ENCODE data around the gene CD300LF. TPM values are rescaled to one million over a fixed set of nuclear protein-coding genes. Genes with fewer than 3 reads are reported as not detected.

CD300LF gene
- total and polyA plus RNA-seq, 2 experiments from 2014 or later = not detected

DNA sequence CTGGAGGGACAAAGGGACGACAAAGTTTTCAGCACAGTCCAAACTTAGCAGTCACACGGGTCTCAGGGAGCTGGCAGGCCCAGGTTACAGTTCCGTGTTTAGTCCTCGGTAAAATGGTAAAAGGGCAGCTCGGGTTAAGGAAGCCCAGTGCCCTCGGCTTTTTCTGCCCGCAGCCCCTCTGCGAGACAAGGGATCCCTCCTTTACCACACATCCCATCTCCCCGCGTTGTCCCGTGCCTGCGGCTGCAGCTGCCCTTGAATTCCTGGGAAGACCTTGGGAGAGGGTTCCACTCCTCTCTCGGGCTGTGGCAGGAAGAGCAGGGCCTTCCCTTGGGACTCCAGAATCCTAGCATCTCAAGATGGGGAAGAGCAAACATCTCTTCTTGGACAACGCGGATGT, 17.1 kb upstream of the CD300LF start:
- DNase-seq (ENCODE audit: low spot score) (no peak), ATAC-seq (no peak)
- H2AFZ ChIP-seq = no peak overlapping the region
- Mint-ChIP-seq H3K27ac (no peak overlapping the region), H3K27me3 (ENCODE audit: insufficient read depth, low read depth, poor library complexity) (peaks cover 8% of the 10 kb centered on the region), H3K4me3 (no peak overlapping the region), H3K9me3 (no peaks in the 10 kb centered on the region; the same call in 2 of the 3 replicates), H3K36me3 (ENCODE audit: low read depth) (no peaks in the 10 kb centered on the region), H3K4me1 (peaks cover 3% of the 10 kb centered on the region)
- TF ChIP-seq JUNB (IDR thresholded peaks at IDR 0.05; ENCODE audit: unreplicated experiment) (no peak), CREB1 (CRISPR knock-in tag; IDR thresholded peaks at IDR 0.05; ENCODE audit: low read depth) (no peak), POLR2AphosphoS5 (IDR thresholded peaks at IDR 0.05; ENCODE audit: low read depth) (no peak), NANOG (IDR thresholded peaks at IDR 0.05; ENCODE audit: borderline replicate concordance) (no peak), ZNF331 (CRISPR knock-in tag; IDR thresholded peaks at IDR 0.05; ENCODE audit: low read depth) (no peak), EZH2 (IDR thresholded peaks at IDR 0.05; ENCODE audit: low read depth, unreplicated experiment) (no peak), STAT1 (IDR thresholded peaks at IDR 0.05; ENCODE audit: unreplicated experiment) (no peak), ZNF114 (CRISPR knock-in tag; IDR thresholded peaks at IDR 0.05) (no peak), EZH2phosphoT487 (IDR thresholded peaks at IDR 0.05; ENCODE audit: unreplicated experiment) (no peak)
- TF ChIP-seq, protein P1, sequence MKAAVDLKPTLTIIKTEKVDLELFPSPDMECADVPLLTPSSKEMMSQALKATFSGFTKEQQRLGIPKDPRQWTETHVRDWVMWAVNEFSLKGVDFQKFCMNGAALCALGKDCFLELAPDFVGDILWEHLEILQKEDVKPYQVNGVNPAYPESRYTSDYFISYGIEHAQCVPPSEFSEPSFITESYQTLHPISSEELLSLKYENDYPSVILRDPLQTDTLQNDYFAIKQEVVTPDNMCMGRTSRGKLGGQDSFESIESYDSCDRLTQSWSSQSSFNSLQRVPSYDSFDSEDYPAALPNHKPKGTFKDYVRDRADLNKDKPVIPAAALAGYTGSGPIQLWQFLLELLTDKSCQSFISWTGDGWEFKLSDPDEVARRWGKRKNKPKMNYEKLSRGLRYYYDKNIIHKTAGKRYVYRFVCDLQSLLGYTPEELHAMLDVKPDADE (IDR thresholded peaks at IDR 0.05) = no peak
- TF ChIP-seq, protein P2, sequence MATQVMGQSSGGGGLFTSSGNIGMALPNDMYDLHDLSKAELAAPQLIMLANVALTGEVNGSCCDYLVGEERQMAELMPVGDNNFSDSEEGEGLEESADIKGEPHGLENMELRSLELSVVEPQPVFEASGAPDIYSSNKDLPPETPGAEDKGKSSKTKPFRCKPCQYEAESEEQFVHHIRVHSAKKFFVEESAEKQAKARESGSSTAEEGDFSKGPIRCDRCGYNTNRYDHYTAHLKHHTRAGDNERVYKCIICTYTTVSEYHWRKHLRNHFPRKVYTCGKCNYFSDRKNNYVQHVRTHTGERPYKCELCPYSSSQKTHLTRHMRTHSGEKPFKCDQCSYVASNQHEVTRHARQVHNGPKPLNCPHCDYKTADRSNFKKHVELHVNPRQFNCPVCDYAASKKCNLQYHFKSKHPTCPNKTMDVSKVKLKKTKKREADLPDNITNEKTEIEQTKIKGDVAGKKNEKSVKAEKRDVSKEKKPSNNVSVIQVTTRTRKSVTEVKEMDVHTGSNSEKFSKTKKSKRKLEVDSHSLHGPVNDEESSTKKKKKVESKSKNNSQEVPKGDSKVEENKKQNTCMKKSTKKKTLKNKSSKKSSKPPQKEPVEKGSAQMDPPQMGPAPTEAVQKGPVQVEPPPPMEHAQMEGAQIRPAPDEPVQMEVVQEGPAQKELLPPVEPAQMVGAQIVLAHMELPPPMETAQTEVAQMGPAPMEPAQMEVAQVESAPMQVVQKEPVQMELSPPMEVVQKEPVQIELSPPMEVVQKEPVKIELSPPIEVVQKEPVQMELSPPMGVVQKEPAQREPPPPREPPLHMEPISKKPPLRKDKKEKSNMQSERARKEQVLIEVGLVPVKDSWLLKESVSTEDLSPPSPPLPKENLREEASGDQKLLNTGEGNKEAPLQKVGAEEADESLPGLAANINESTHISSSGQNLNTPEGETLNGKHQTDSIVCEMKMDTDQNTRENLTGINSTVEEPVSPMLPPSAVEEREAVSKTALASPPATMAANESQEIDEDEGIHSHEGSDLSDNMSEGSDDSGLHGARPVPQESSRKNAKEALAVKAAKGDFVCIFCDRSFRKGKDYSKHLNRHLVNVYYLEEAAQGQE (IDR thresholded peaks at IDR 0.05; ENCODE audit: unreplicated experiment) = no peak
- TF ChIP-seq, protein P3, sequence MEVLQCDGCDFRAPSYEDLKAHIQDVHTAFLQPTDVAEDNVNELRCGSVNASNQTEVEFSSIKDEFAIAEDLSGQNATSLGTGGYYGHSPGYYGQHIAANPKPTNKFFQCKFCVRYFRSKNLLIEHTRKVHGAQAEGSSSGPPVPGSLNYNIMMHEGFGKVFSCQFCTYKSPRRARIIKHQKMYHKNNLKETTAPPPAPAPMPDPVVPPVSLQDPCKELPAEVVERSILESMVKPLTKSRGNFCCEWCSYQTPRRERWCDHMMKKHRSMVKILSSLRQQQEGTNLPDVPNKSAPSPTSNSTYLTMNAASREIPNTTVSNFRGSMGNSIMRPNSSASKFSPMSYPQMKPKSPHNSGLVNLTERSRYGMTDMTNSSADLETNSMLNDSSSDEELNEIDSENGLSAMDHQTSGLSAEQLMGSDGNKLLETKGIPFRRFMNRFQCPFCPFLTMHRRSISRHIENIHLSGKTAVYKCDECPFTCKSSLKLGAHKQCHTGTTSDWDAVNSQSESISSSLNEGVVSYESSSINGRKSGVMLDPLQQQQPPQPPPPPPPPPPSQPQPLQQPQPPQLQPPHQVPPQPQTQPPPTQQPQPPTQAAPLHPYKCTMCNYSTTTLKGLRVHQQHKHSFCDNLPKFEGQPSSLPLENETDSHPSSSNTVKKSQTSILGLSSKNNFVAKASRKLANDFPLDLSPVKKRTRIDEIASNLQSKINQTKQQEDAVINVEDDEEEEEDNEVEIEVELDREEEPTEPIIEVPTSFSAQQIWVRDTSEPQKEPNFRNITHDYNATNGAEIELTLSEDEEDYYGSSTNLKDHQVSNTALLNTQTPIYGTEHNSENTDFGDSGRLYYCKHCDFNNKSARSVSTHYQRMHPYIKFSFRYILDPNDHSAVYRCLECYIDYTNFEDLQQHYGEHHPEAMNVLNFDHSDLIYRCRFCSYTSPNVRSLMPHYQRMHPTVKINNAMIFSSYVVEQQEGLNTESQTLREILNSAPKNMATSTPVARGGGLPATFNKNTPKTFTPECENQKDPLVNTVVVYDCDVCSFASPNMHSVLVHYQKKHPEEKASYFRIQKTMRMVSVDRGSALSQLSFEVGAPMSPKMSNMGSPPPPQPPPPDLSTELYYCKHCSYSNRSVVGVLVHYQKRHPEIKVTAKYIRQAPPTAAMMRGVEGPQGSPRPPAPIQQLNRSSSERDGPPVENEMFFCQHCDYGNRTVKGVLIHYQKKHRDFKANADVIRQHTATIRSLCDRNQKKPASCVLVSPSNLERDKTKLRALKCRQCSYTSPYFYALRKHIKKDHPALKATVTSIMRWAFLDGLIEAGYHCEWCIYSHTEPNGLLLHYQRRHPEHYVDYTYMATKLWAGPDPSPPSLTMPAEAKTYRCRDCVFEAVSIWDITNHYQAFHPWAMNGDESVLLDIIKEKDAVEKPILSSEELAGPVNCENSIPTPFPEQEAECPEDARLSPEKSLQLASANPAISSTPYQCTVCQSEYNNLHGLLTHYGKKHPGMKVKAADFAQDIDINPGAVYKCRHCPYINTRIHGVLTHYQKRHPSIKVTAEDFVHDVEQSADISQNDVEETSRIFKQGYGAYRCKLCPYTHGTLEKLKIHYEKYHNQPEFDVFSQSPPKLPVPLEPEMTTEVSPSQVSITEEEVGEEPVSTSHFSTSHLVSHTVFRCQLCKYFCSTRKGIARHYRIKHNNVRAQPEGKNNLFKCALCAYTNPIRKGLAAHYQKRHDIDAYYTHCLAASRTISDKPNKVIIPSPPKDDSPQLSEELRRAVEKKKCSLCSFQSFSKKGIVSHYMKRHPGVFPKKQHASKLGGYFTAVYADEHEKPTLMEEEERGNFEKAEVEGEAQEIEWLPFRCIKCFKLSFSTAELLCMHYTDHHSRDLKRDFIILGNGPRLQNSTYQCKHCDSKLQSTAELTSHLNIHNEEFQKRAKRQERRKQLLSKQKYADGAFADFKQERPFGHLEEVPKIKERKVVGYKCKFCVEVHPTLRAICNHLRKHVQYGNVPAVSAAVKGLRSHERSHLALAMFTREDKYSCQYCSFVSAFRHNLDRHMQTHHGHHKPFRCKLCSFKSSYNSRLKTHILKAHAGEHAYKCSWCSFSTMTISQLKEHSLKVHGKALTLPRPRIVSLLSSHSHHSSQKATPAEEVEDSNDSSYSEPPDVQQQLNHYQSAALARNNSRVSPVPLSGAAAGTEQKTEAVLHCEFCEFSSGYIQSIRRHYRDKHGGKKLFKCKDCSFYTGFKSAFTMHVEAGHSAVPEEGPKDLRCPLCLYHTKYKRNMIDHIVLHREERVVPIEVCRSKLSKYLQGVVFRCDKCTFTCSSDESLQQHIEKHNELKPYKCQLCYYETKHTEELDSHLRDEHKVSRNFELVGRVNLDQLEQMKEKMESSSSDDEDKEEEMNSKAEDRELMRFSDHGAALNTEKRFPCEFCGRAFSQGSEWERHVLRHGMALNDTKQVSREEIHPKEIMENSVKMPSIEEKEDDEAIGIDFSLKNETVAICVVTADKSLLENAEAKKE (CRISPR knock-in tag; IDR thresholded peaks at IDR 0.05) = no peak
- TF ChIP-seq, protein P4, sequence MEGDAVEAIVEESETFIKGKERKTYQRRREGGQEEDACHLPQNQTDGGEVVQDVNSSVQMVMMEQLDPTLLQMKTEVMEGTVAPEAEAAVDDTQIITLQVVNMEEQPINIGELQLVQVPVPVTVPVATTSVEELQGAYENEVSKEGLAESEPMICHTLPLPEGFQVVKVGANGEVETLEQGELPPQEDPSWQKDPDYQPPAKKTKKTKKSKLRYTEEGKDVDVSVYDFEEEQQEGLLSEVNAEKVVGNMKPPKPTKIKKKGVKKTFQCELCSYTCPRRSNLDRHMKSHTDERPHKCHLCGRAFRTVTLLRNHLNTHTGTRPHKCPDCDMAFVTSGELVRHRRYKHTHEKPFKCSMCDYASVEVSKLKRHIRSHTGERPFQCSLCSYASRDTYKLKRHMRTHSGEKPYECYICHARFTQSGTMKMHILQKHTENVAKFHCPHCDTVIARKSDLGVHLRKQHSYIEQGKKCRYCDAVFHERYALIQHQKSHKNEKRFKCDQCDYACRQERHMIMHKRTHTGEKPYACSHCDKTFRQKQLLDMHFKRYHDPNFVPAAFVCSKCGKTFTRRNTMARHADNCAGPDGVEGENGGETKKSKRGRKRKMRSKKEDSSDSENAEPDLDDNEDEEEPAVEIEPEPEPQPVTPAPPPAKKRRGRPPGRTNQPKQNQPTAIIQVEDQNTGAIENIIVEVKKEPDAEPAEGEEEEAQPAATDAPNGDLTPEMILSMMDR (conservative IDR thresholded peaks at IDR 0.05; ENCODE audit: low read depth in 2 of 2) = no peak
- H3K4me1 ChIP-seq (ENCODE audit: insufficient read depth) = no peaks in the 10 kb centered on the region
- no peaks in the 10 kb centered on the region for H3K79me2 ChIP-seq (replicated peaks; ENCODE audit: insufficient read depth)
- H3F3A ChIP-seq (replicated peaks; ENCODE audit: low read depth) = peaks cover 15% of the 10 kb centered on the region
- no peaks in the 10 kb centered on the region for H3K36me3 ChIP-seq (ENCODE audit: insufficient read depth)
- no peak overlapping the region for H3K4me2 ChIP-seq
- no peak overlapping the region for H3K4me3 ChIP-seq
- no peak overlapping the region for H3K27ac ChIP-seq (ENCODE audit: low read depth)
- peaks cover 4% of the 10 kb centered on the region; the same call in 1 of the 2 replicates for H3K27me3 ChIP-seq (ENCODE audit: insufficient read depth)
- H4K20me1 ChIP-seq (replicated peaks; ENCODE audit: insufficient read depth) = no peaks in the 10 kb centered on the region
- H3K9me2 ChIP-seq (ENCODE audit: insufficient read depth) = no peaks in the 10 kb centered on the region

All from GM23338 (cell line).